AG20443 (cell line): ENCODE measurements around the gene GALNTL6.

Experiments used
- DNase-seq: peaks from one replicate; pipeline ENCODE4 v3.0.0; 2012; ENCODE audit warnings: low spot score, mixed read lengths

The GALNTL6 gene

DNA sequence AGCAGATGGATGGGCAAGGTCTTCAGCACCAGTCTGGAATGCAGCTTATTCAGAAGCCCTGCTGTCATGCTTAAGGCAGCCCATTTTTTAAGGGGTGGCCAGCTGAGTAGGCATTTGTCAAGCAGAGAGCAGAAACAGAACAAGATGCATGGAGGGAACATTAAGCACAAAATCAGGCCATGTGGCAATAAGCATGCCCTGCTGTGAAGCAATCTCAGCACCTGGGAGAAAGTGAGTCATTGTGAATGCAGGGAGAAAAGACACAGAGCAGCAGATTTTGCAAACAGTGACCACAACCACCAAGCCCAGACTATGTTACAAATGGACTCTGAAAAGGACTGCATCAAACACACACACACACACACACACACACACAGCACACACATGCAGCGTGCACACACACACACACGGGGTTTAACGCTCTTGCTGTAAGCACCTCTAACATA, 1261.3 kb downstream of the GALNTL6 start:
- peak; percentile 25 for DNase-seq

DNA sequence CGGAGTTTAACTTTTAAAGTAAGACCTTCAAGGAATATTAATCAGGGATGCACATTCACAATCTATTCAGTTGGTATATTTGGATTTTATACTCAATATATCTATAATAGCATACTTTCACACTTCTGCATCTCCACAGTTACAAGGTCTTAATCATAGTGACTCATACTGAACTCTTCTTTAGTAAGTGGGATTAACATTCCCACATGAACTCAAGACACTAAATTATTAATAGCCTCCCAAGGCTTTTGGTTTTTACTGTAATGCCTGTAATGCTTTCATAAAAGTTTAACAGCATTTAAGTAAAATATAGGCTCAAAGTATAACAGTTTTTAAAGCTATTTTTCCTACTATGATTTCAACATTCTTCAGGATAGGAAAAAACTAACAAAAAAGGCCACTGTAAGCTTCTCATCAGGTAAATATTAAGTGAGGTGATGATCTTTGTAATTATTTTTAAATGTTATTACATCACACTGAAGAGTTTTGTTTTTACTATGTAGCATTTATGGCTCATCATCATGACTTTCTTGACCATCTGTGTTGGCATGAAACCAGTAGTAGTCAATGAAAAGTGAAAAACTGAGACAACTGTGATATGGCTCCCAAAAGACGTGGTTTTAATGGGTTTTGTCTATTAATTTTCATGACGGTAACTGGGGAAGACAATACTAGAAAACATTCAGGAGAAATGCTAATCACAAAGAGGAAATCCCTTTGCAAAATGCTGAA, 1263.9 kb downstream of the GALNTL6 start:
- no peak for DNase-seq

DNA sequence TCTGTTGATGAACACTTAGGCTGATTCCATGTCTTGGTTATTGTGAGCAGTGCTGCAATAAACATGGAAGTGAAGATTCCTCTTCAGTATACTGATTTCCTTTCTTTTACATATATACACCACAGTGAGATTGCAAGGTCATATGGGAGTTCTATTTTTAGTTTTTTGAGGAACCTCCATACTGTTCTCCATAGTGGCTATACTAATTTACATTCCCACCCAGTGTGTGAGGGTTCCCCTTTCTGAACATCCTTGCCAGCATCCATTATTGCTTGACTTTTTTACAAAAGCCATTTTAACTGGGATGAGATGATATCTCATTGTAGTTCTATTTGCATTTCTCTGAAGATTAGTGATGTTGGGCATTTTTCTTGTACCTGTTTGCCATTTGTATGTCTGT, 1274.9 kb downstream of the GALNTL6 start:
- no peak for DNase-seq
